Glutamatergic neuron (in vitro differentiated cells): Measurements from ENCODE around the gene MIA3. TPM values are rescaled to one million over a fixed set of nuclear protein-coding genes. Genes with fewer than 3 reads are reported as not detected.

Experiments
- DNase-seq: peaks from one replicate; pipeline ENCODE4 v3.0.0; 2022
- H3K27ac Mint-ChIP-seq: one replicate; pipeline ENCODE4 v1.8.0; 2020; ENCODE audit warnings: mild to moderate bottlenecking, mixed read lengths, inconsistent platforms; ENCODE audit not compliant: unreplicated experiment
- H3K27me3 Mint-ChIP-seq: one replicate; pipeline ENCODE4 v1.8.0; 2020; ENCODE audit warnings: mild to moderate bottlenecking, moderate library complexity, mixed read lengths, inconsistent platforms; ENCODE audit not compliant: unreplicated experiment
- H3K36me3 Mint-ChIP-seq: one replicate; pipeline ENCODE4 v1.8.0; 2020; ENCODE audit warnings: mild to moderate bottlenecking, mixed read lengths, inconsistent platforms; ENCODE audit not compliant: unreplicated experiment
- H3K4me1 Mint-ChIP-seq: one replicate; pipeline ENCODE4 v1.8.0; 2020; ENCODE audit warnings: mild to moderate bottlenecking, low read depth, mixed read lengths, inconsistent platforms; ENCODE audit not compliant: unreplicated experiment
- H3K4me3 Mint-ChIP-seq: one replicate; pipeline ENCODE4 v1.8.0; 2020; ENCODE audit warnings: mild to moderate bottlenecking, mixed read lengths, inconsistent platforms; ENCODE audit not compliant: unreplicated experiment
- H3K9me3 Mint-ChIP-seq: one replicate; pipeline ENCODE4 v1.8.0; 2020; ENCODE audit warnings: mild to moderate bottlenecking, moderate library complexity, mixed read lengths, inconsistent platforms; ENCODE audit not compliant: unreplicated experiment
- total RNA-seq: library from RNA; stranded (reverse); fragmentation: NEBNext Ultra II Directional; extraction: Animal tissue kit (Norgen Biotek cat#: 25700); gene quantifications from one replicate; pipeline ENCODE4 v1.2.1, GENCODE V29; 2021; ENCODE audit not compliant: unreplicated experiment
- TF ChIP-seq, protein P1 (sequence below): fragments of 200-600 bp; sonication (generic); IDR thresholded peaks from one replicate; pipeline ENCODE4 v1.5.0; 2021; ENCODE audit not compliant: partially characterized antibody, unreplicated experiment

The MIA3 gene
- total RNA-seq, 1 donor from 2014 or later: 65.4 TPM

DNA sequence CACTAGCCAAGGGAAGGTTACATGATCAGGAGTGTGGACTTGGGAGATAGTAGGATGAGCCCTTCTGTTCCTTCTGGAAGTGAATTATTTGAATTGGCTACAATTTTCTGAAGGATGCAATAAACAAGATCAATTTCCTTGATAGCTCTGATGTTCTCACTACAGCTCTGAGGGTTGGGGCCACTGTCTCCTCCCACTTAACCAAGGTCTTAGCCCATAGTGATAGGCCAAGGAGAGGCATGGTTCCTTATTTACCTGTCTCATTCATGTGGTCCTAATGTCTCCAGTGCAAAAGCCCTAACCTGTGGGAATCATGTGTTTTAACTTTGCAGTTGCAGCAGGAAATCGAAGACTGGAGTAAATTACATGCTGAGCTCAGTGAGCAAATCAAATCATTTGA, 34.8 kb downstream of the MIA3 start:
- no peaks in the 10 kb centered on the region for H3K27me3 Mint-ChIP-seq
- TF ChIP-seq, protein P1, sequence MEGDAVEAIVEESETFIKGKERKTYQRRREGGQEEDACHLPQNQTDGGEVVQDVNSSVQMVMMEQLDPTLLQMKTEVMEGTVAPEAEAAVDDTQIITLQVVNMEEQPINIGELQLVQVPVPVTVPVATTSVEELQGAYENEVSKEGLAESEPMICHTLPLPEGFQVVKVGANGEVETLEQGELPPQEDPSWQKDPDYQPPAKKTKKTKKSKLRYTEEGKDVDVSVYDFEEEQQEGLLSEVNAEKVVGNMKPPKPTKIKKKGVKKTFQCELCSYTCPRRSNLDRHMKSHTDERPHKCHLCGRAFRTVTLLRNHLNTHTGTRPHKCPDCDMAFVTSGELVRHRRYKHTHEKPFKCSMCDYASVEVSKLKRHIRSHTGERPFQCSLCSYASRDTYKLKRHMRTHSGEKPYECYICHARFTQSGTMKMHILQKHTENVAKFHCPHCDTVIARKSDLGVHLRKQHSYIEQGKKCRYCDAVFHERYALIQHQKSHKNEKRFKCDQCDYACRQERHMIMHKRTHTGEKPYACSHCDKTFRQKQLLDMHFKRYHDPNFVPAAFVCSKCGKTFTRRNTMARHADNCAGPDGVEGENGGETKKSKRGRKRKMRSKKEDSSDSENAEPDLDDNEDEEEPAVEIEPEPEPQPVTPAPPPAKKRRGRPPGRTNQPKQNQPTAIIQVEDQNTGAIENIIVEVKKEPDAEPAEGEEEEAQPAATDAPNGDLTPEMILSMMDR: no peak
- H3K9me3 Mint-ChIP-seq: peaks cover 3% of the 10 kb centered on the region
- no peak overlapping the region for H3K27ac Mint-ChIP-seq
- no peaks in the 10 kb centered on the region for H3K4me1 Mint-ChIP-seq
- no peaks in the 10 kb centered on the region for H3K36me3 Mint-ChIP-seq
- DNase-seq: no peak
- no peak overlapping the region for H3K4me3 Mint-ChIP-seq

DNA sequence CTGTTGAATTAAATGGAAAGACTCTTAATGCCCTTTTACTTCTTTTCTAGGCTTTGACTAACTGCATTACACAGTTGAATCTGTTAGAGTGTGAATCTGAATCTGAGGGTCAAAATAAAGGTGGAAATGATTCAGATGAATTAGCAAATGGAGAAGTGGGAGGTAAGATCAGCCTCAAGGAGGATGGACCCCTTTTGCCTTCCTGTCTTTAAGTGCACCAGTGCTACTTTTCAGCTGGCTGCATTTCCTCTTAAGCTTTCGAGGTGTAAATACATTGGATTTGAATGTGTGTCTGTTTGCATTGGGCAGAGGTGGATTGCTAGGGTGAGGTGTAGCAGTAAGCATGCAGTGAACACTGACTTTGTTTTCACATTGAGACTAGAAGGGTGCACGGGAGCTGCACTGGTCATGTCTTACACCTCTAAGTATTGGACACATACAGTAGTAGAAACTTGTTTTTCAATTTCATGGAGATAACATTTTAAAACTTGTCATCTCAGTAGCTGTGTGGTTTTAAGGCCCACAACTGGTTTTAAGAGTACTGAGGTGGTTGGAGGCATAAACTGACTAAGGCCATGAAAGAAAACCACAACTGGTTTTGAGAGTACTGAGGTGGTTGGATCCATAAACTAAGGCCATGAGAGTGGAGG, 35.4 kb downstream of the MIA3 start:
- DNase-seq: no peak
- Mint-ChIP-seq H3K27me3 (no peaks in the 10 kb centered on the region), H3K4me3 (no peak overlapping the region), H3K27ac (no peak overlapping the region), H3K9me3 (peaks cover 3% of the 10 kb centered on the region), H3K36me3 (no peaks in the 10 kb centered on the region), H3K4me1 (no peaks in the 10 kb centered on the region)
- TF ChIP-seq, protein P1: no peak

DNA sequence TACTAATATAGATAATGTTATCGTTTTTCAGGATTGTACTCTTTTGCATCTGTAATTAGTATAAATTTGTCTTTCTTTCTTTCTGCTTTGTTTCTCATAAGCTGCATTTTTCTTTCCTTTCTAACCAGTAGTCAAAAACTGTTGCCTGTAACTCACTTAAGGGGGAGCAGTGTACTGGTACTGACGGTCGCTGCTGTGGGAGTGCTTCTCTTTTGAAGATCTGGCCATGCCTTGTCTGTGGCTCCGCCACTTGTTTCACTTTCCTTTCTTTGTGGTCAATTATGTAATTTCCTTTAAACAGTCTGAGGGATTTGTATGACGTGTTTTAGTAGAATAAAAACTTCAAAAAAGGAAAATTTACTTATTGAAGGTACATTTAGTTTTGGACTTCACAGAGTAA, 37.0 kb downstream of the MIA3 start:
- Mint-ChIP-seq H3K27ac (no peak overlapping the region), H3K4me1 (no peaks in the 10 kb centered on the region), H3K27me3 (no peaks in the 10 kb centered on the region), H3K9me3 (peaks cover 3% of the 10 kb centered on the region), H3K36me3 (no peaks in the 10 kb centered on the region), H3K4me3 (no peak overlapping the region)
- TF ChIP-seq, protein P1: no peak
- DNase-seq: no peak

DNA sequence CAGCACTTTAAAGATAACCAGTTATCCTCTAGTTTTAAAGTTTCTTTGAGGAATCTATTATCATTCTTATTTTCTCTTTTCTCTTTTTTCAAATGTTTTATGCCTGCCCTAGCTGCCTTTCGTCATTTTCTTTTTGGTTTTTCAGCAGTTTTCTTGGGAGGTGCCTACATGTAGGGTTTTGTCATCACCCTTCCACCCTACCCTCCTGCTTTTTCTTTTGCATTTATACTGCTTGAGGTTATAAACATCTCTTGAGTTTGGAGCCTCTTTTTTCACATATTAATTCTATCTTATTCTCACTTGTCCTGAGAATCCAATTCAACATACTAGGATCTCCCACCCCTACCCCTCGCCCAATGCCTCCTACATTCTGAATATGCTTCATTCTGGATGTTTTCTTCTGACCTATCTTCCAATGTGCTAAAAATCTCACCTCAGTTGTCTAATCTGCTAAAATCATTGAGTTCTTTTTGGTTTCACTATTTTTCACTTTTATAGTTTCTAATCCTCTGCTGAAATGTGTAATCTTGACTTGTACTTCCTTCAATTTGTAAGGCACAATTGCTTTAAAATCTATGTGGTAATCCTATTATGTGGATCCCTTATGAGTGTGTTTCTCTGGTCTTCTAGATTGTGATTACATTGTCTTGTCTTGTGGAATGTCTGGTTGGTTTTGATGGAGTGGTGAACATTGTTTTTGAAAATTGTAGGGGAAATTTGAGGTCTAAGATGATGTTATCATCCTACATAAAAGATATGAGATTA, 38.7 kb downstream of the MIA3 start:
- Mint-ChIP-seq H3K36me3 (no peaks in the 10 kb centered on the region), H3K4me1 (no peaks in the 10 kb centered on the region), H3K27me3 (no peaks in the 10 kb centered on the region)

More for the DNA sequence above, 38.7 kb downstream of the MIA3 start:
- peaks cover 3% of the 10 kb centered on the region for H3K9me3 Mint-ChIP-seq
- no peak overlapping the region for H3K4me3 Mint-ChIP-seq
- DNase-seq: no peak
- H3K27ac Mint-ChIP-seq: no peak overlapping the region
- TF ChIP-seq, protein P1: no peak
